Lung (tissue), 12 donors: Measurements from ENCODE around the gene KCTD3. TPM values are rescaled to one million over a fixed set of nuclear protein-coding genes. Genes with fewer than 3 reads are reported as not detected.

Source experiments
- ATAC-seq: fragments of 200-7000 bp; cut with Tn5 transposase; one replicate; pipeline ENCODE4 v1.9.1; 2020; ENCODE audit warnings: moderate number of reproducible peaks; ENCODE audit not compliant: insufficient read depth, low FRiP score
- DNase-seq, 3 donors: peaks; one replicate each; pipeline ENCODE4 v3.0.0-alpha.2; 2013 to 2017
- H3K27ac ChIP-seq, 2 donors: one replicate each; pipeline ENCODE4 v1.5.1; 2013; ENCODE audit warnings: mild to moderate bottlenecking in 2 of 2, moderate library complexity in 2 of 2, control low read depth in 1 of 2, inconsistent platforms in 1 of 2, low read depth in 1 of 2, low read length in 1 of 2
- H3K27me3 ChIP-seq, 3 donors: one replicate each; pipeline ENCODE4 v1.5.1; 2013; ENCODE audit warnings: low read length in 2 of 3; ENCODE audit not compliant: control insufficient read depth in 3 of 3, insufficient read depth in 3 of 3
- H3K36me3 ChIP-seq, 4 donors: one replicate each; pipeline ENCODE4 v1.5.1; 2013; ENCODE audit warnings: low read length in 4 of 4, mild to moderate bottlenecking in 1 of 4, moderate library complexity in 1 of 4; ENCODE audit not compliant: control insufficient read depth in 4 of 4, insufficient read depth in 4 of 4
- H3K4me1 ChIP-seq, 5 donors: one replicate each; pipeline ENCODE4 v1.5.1; 2013; ENCODE audit warnings: low read length in 5 of 5, mild to moderate bottlenecking in 2 of 5, moderate library complexity in 1 of 5; ENCODE audit not compliant: control insufficient read depth in 5 of 5, insufficient read depth in 5 of 5
- H3K4me3 ChIP-seq: one replicate; pipeline ENCODE4 v1.5.1; 2013; ENCODE audit warnings: mild to moderate bottlenecking, control low read depth, moderate library complexity
- H3K9ac ChIP-seq, 2 donors: one replicate each; pipeline ENCODE4 v1.5.1; 2013; ENCODE audit warnings: low read length in 2 of 2, control low read depth in 1 of 2; ENCODE audit not compliant: insufficient read depth in 1 of 2
- H3K9me3 ChIP-seq, 4 donors: one replicate each; pipeline ENCODE4 v1.5.1; 2013; ENCODE audit warnings: low read length in 3 of 4, mild to moderate bottlenecking in 1 of 4, moderate library complexity in 1 of 4; ENCODE audit not compliant: control insufficient read depth in 4 of 4, insufficient read depth in 3 of 4
- WGBS, 2 donors: extraction: QIAGEN DNeasy Blood & Tissue Kit; methylation state at CpG; one replicate each; pipeline ENCODE4 v1.1.7; 2013; 5-methylcytosine and 5-hydroxymethylcytosine counted together
- polyA plus RNA-seq, 2 donors: library from polyadenylated mRNA; stranded (reverse); fragments of 200-250 nt; gene quantifications; one replicate each; pipeline ENCODE4 v1.2.1, GENCODE V29; 2013
- total RNA-seq, 2 donors: library from RNA; depleted of rRNA in 1 of 2; stranded (reverse); fragments of >200 nt in 1 of 2; gene quantifications; one replicate each; pipeline ENCODE4 v1.2.1, GENCODE V29; 2014 to 2021
- TF ChIP-seq, protein P1 (sequence below): IDR thresholded peaks from 2 replicates; pipeline ENCODE4 v1.5.1; 2012; ENCODE audit warnings: mild to moderate bottlenecking; ENCODE audit errors: control extremely low read depth, extremely low read depth
- donor health status: control.
- donor health status: control.
- donor health status: Bipolar disorder and iron deficiency.
- donor health status: healthy.
- donor health status: DM: yes; HTN: yes; CAD: no.

Gene KCTD3
- total and polyA plus RNA-seq, 4 donors = 11.6 to 47.5 (median 18.1) TPM

DNA sequence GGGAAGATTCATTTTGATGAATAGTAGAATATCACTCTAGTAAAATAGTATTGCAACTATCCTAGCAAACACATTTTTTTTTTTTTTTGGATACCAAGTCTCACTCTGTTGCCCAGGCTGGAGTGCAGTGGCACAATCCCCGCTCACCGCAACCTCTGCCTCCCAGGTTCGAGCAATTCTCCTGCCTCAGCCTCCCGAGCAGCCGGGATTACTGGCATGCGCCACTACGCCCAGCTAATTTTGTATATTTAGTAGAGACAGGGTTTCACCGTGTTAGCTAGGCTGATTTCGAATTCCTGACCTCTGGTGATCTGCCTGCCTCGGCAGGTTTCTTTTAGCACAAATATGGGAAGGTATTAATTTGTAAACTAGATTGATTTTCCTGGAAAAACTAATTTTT lies 33.8 kb downstream of the KCTD3 start:
- TF ChIP-seq, protein P1, sequence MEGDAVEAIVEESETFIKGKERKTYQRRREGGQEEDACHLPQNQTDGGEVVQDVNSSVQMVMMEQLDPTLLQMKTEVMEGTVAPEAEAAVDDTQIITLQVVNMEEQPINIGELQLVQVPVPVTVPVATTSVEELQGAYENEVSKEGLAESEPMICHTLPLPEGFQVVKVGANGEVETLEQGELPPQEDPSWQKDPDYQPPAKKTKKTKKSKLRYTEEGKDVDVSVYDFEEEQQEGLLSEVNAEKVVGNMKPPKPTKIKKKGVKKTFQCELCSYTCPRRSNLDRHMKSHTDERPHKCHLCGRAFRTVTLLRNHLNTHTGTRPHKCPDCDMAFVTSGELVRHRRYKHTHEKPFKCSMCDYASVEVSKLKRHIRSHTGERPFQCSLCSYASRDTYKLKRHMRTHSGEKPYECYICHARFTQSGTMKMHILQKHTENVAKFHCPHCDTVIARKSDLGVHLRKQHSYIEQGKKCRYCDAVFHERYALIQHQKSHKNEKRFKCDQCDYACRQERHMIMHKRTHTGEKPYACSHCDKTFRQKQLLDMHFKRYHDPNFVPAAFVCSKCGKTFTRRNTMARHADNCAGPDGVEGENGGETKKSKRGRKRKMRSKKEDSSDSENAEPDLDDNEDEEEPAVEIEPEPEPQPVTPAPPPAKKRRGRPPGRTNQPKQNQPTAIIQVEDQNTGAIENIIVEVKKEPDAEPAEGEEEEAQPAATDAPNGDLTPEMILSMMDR = no peak
- Histone ChIP-seq H3K27me3 (no peaks in the 10 kb centered on the region), H3K4me3 (no peak overlapping the region), H3K27ac (no peak overlapping the region), H3K9ac (no peak overlapping the region), H3K36me3 (peaks cover 5 to 37% (median 11%) of the 10 kb centered on the region in 4 donors), H3K9me3 (no peaks in the 10 kb centered on the region), H3K4me1 (peaks cover 0 to 5% (median 1%) of the 10 kb centered on the region in 5 donors)
- 96 to 98% methylated on average over 10 of the region's 10 CpGs for WGBS, 2 donors
- no peak for ATAC-seq
- DNase-seq = no peak

DNA sequence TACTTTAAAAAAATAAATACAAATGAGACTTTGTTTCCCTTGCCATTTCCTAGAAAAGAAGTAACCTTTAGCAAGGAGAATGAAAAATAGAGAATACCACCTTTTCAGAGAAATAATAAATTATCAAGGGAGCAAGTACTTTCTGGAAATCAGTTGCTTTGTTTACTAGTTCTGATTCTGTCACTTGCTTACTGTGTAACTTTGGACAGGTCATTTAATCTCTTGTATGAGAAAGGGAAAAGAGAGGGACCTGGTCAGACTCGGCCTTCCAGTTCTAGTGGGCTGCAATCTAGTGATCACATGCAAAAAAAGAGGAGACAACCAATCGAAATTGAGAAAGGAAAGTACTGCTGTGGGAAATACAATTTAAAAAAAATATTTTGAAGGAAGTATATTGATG lies 34.2 kb downstream of the KCTD3 start:
- DNase-seq (no peak), ATAC-seq (no peak)
- H3K4me1 ChIP-seq = peaks cover 0 to 5% (median 1%) of the 10 kb centered on the region in 5 donors
- H3K36me3 ChIP-seq = peaks cover 5 to 37% (median 10%) of the 10 kb centered on the region in 4 donors
- H3K9me3 ChIP-seq = no peaks in the 10 kb centered on the region
- H3K4me3 ChIP-seq = no peak overlapping the region
- 81 to 92% methylated on average over 2 of the region's 2 CpGs for WGBS, 2 donors
- H3K27me3 ChIP-seq = no peaks in the 10 kb centered on the region
- TF ChIP-seq, protein P1 = no peak
- H3K27ac ChIP-seq = no peak overlapping the region
- no peak overlapping the region for H3K9ac ChIP-seq

DNA sequence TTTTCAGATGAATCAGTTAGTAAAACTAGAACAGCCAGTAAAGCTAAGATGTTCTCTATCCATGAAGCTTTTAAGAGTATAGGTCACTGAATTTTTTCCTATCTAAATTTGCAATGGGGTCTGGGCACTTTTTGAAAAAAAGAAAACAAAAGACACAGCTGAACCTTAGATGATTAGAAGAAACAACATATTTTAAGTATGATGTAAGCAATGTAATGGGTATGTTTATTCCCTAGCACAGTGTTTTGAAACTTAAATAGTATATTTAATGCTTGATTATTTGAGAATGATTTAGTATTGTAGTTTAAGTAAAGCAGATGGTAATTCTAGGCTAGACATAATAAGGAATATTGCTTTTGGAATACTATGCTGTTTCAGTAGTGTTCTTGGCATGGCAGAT lies 36.2 kb downstream of the KCTD3 start:
- Histone ChIP-seq H3K9ac (no peak overlapping the region), H3K36me3 (peaks cover 3 to 25% (median 10%) of the 10 kb centered on the region in 4 donors), H3K4me1 (peaks cover 0 to 5% (median 1%) of the 10 kb centered on the region in 5 donors), H3K27me3 (no peaks in the 10 kb centered on the region), H3K4me3 (no peak overlapping the region), H3K9me3 (no peaks in the 10 kb centered on the region), H3K27ac (no peak overlapping the region)
- TF ChIP-seq, protein P1 = no peak
- ATAC-seq = no peak
- DNase-seq = no peak

DNA sequence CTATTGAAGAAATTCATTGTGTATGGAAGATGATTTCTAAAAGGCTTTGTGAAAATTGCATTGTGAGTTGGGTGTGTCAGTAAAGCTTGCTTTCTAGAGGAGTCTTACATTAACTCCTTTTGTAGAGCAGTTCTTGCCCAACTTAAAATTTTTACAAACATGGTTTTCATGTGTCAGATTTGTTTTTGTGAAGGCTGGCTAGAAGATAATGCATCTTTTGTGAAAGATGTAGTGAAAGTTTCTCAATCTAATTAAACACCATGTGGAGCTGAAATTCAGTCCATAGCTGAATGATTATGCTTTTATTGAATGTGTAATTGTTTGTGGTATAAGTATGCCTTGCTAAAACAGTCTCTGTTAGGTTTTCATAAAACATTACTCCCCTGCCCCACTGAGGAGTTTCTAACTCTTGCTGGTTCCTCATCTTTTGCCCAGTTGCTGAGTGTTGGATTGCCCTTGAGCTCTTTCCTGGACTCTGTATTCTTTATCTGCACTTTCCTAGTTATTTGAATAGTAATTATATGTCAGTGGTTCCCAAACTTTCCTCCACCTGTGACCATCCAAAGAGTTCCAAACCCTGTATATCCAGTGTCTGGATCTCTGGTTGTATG lies 38.0 kb downstream of the KCTD3 start:
- TF ChIP-seq, protein P1 = no peak
- H3K9ac ChIP-seq = no peak overlapping the region
- ATAC-seq = no peak
- H3K36me3 ChIP-seq = peaks cover 5 to 34% (median 13%) of the 10 kb centered on the region in 4 donors
- no peaks in the 10 kb centered on the region for H3K9me3 ChIP-seq
- H3K27me3 ChIP-seq = no peaks in the 10 kb centered on the region
- H3K4me1 ChIP-seq = no peaks in the 10 kb centered on the region
- no peak for DNase-seq
- H3K27ac ChIP-seq = no peak overlapping the region
- H3K4me3 ChIP-seq = no peak overlapping the region
